ENCODE results near the gene CASZ1. TPM values are rescaled to one million over a fixed set of nuclear protein-coding genes. Genes with fewer than 3 reads are reported as not detected.

The CASZ1 gene
- total RNA-seq, 1 experiment from 2014 or later = 3.9 TPM

DNA sequence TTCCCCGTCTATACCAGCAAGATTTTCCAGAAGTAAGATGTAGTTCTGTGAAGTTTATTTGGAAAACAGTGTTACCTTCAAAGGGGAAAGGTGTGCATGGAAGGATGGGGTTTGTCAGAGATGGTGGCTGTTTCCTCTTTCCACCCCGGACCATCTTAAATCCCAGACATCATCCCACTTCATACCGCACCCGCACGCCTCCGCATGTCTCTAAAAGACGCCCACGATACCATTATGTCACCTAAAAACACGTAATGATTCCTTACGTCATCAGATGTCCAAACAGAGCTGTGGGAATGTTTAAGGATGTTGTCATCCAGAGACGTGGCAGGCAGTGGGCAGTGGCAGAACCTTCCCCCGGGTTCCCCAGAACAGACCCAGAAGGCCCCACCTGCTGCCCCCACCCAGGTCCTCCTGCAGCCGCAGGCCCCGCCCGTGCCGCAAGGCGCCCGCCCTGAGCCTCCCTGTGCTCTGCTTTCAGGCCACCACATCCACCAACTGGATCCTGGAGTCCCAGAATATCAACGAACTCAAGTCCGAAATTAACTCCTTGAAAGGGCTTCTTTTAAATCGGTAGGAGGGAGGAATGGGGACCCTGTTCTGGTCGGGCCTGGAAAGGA, 169.5 kb downstream of the CASZ1 start:
- no peaks in the 10 kb centered on the region for H3K9me3 Mint-ChIP-seq
- H2BK5ac ChIP-seq (ENCODE audit: insufficient read length, low read length) = no peak overlapping the region

More for the DNA sequence above, 169.5 kb downstream of the CASZ1 start:
- no peak overlapping the region for H4K91ac ChIP-seq (ENCODE audit: insufficient read length, low read depth, low read length)
- H2AFZ ChIP-seq (ENCODE audit: low read length) = no peak overlapping the region
- peaks cover 10 to 20% of the 10 kb centered on the region in 2 experiments for H3K4me1 Mint-ChIP-seq
- no peak overlapping the region for H3K23ac ChIP-seq (ENCODE audit: insufficient read length, low read depth, low read length)
- no peaks in the 10 kb centered on the region for H3K79me2 ChIP-seq (ENCODE audit: insufficient read depth, low read length)
- no peak overlapping the region for H4K5ac ChIP-seq (ENCODE audit: insufficient read length, low read depth, low read length)
- 100% methylated on average over 6 of the region's 22 CpGs for WGBS (ENCODE audit: extremely low coverage, insufficient read length, low lambda C conversion rate)
- H3K18ac ChIP-seq (ENCODE audit: insufficient read length, low read depth, low read length) = no peak overlapping the region
- H3K9ac ChIP-seq (ENCODE audit: extremely low read depth, insufficient read length, low read length) = no peak overlapping the region
- H3K14ac ChIP-seq (ENCODE audit: insufficient read depth, low read length) = no peak overlapping the region
- no peak overlapping the region for H3T11ph ChIP-seq (ENCODE audit: low read length)
- H3K4me2 ChIP-seq (ENCODE audit: insufficient read depth, insufficient read length, low read length) = no peak overlapping the region
- H3K4me1 ChIP-seq (ENCODE audit: insufficient read depth, low read length) = no peaks in the 10 kb centered on the region; the same call in 1 of the 2 replicates
- no peaks in the 10 kb centered on the region for H3K27me3 ChIP-seq (ENCODE audit: insufficient read depth, low read length)
- no peak overlapping the region for H2BK120ac ChIP-seq (ENCODE audit: low read depth, low read length, poor library complexity, severe bottlenecking)
- peak; percentile 19 for DNase-seq
- H3K4me3 Mint-ChIP-seq = no peak overlapping the region
- no peaks in the 10 kb centered on the region for H3K23me2 ChIP-seq (ENCODE audit: insufficient read length, low read depth, low read length, poor library complexity, severe bottlenecking)
- no peak overlapping the region for H2AK5ac ChIP-seq (ENCODE audit: insufficient read length, low read length)
- no peak overlapping the region for H3K27ac ChIP-seq (ENCODE audit: insufficient read length, low read depth, low read length)
- H4K20me1 ChIP-seq (ENCODE audit: control insufficient read depth, insufficient read depth, insufficient read length) = no peaks in the 10 kb centered on the region
- H2BK12ac ChIP-seq (ENCODE audit: insufficient read length, low read depth, low read length) = no peak overlapping the region
- H3K36me3 Mint-ChIP-seq (ENCODE audit: insufficient read depth in 1 of 3, low read depth in 3 of 3) = peaks cover 3 to 17% (median 5%) of the 10 kb centered on the region in 3 experiments; a peak in 5 of 7 replicates
- no peaks in the 10 kb centered on the region for H3K79me1 ChIP-seq (ENCODE audit: insufficient read depth, low read depth, low read length, poor library complexity, severe bottlenecking)
- no peaks in the 10 kb centered on the region for H3K9me3 ChIP-seq (ENCODE audit: control insufficient read depth, low read depth, low read length)
- H3K27me3 Mint-ChIP-seq (ENCODE audit: low read depth) = no peaks in the 10 kb centered on the region
- H3K27ac Mint-ChIP-seq = peak overlapping the region in 1 of 3 experiments; percentile 82; a peak in 1 of 7 replicates
- no peak overlapping the region for H3K4ac ChIP-seq (ENCODE audit: low read depth, low read length)
- no peak overlapping the region for H3K56ac ChIP-seq (ENCODE audit: insufficient read length, low read depth, low read length)
- no peak overlapping the region for H2BK20ac ChIP-seq (ENCODE audit: low read depth, low read length, poor library complexity, severe bottlenecking)
- H2BK15ac ChIP-seq (ENCODE audit: low read depth, low read length) = no peak overlapping the region
- TF ChIP-seq, protein P1, sequence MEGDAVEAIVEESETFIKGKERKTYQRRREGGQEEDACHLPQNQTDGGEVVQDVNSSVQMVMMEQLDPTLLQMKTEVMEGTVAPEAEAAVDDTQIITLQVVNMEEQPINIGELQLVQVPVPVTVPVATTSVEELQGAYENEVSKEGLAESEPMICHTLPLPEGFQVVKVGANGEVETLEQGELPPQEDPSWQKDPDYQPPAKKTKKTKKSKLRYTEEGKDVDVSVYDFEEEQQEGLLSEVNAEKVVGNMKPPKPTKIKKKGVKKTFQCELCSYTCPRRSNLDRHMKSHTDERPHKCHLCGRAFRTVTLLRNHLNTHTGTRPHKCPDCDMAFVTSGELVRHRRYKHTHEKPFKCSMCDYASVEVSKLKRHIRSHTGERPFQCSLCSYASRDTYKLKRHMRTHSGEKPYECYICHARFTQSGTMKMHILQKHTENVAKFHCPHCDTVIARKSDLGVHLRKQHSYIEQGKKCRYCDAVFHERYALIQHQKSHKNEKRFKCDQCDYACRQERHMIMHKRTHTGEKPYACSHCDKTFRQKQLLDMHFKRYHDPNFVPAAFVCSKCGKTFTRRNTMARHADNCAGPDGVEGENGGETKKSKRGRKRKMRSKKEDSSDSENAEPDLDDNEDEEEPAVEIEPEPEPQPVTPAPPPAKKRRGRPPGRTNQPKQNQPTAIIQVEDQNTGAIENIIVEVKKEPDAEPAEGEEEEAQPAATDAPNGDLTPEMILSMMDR (conservative IDR thresholded peaks at IDR 0.05) = no peak
- no peak overlapping the region for H4K8ac ChIP-seq (replicated peaks; ENCODE audit: insufficient read length, low read depth, low read length)

All from H9 (cell line).